Colonic mucosa (tissue), 4 donors: Measurements from ENCODE around the gene S100A1. TPM values are rescaled to one million over a fixed set of nuclear protein-coding genes. Genes with fewer than 3 reads are reported as not detected.

Source experiments
- DNase-seq: peaks from one replicate; pipeline ENCODE4 v3.0.0-alpha.2; 2020
- H3K27ac ChIP-seq: fragments of 200-600 bp; one replicate; pipeline ENCODE4 v1.8.0; 2021
- H3K27me3 ChIP-seq: fragments of 200-600 bp; one replicate; pipeline ENCODE4 v1.8.0; 2021
- H3K36me3 ChIP-seq: fragments of 200-600 bp; one replicate; pipeline ENCODE4 v1.8.0; 2021
- H3K4me1 ChIP-seq: fragments of 200-600 bp; one replicate; pipeline ENCODE4 v1.8.0; 2021; ENCODE audit warnings: mild to moderate bottlenecking
- H3K4me3 ChIP-seq: fragments of 200-600 bp; one replicate; pipeline ENCODE4 v1.8.0; 2021
- H3K9ac ChIP-seq, 2 donors: one replicate each; pipeline ENCODE4 v1.7.0; 2013; ENCODE audit warnings: control low read depth in 2 of 2, low read depth in 2 of 2, low read length in 2 of 2
- H3K9me3 ChIP-seq: fragments of 200-600 bp; one replicate; pipeline ENCODE4 v1.8.0; 2021
- CTCF ChIP-seq: fragments of 200-600 bp; IDR thresholded peaks from one replicate; pipeline ENCODE4 v1.8.0; 2022; ENCODE audit warnings: antibody characterized with exemption, mild to moderate bottlenecking
- intact Hi-C: fragments of 100-400 bp; cut with DNase I; formaldehyde crosslinking; loops from one replicate; pipeline ENCODE4 v1.14.1; 2022
- total RNA-seq, 2 donors: library from RNA; stranded (reverse); fragmentation: NEBNext Ultra II Directional in 1 of 2; extraction: Animal tissue kit (Norgen Biotek cat#: 25700) in 1 of 2; gene quantifications; one replicate each; pipeline ENCODE4 v1.2.1, GENCODE V29; 2021
- donor health status: healthy.
- donor health status: DM: no; HTN: no; CAD: no.
- donor health status: DM: no; HTN: no; CAD: no.

Gene S100A1
- total RNA-seq, 2 donors from 2014 or later = 0.69 to 1.5 TPM

- intact Hi-C loops = loop anchor here (10.0 kb wide), 1 partner anchor 311 kb away; the partner anchor contains the start of gene RAB13
- peaks cover 14% of the 10 kb centered on the region for H3K4me1 ChIP-seq
- peaks cover 8% of the 10 kb centered on the region for H3K27me3 ChIP-seq
- no peak overlapping the region for H3K4me3 ChIP-seq
- H3K9me3 ChIP-seq = no peaks in the 10 kb centered on the region
- H3K9ac ChIP-seq = no peak overlapping the region
- TF ChIP-seq CTCF = no peak
- no peak overlapping the region for H3K27ac ChIP-seq
- H3K36me3 ChIP-seq = no peaks in the 10 kb centered on the region
- no peak for DNase-seq
Observed at GRCh38 chr1:153673511-153673910, 45.3 kb downstream of the S100A1 start.

GRCh38 chr1:153677718-153678518, 49.7 kb downstream of the S100A1 start:
- Histone ChIP-seq H3K9ac (peak overlapping the region in 1 of 2 donors; percentile 58), H3K27me3 (peaks cover 21% of the 10 kb centered on the region), H3K36me3 (no peaks in the 10 kb centered on the region), H3K4me3 (peak overlapping the region; percentile 35), H3K9me3 (no peaks in the 10 kb centered on the region), H3K27ac (no peak overlapping the region), H3K4me1 (peaks cover 15% of the 10 kb centered on the region)
- peak; percentile 49 for DNase-seq
- intact Hi-C loops = loop anchor here (5.0 to 10.0 kb wide), 2 partner anchors 69 to 307 kb away; partner anchors contain the start of gene RAB13
- TF ChIP-seq CTCF = peak; percentile 92

GRCh38 chr1:153678519-153679336, 50.5 kb downstream of the S100A1 start, which contains the start of gene NPR1:
NPR1 (plus strand) TSS chr1:153678688; CDS start chr1:153679109, 421 bp downstream.
- DNase-seq = peak; percentile 39
- TF ChIP-seq CTCF = no peak
- no peak within 1 kb of the TSS for H3K27ac ChIP-seq
- H3K9me3 ChIP-seq = no peaks in the 10 kb centered on the region
- H3K27me3 ChIP-seq = peaks cover 21% of the 10 kb centered on the region
- H3K9ac ChIP-seq = peak within 1 kb of the TSS; percentile 26 to 58
- peak within 1 kb of the TSS; percentile 35 for H3K4me3 ChIP-seq
- H3K36me3 ChIP-seq = no peaks in the 10 kb centered on the region
- intact Hi-C loops = loop anchor here (5.0 to 10.0 kb wide), 2 partner anchors 69 to 306 kb away; partner anchors contain the start of gene RAB13
- peaks cover 15% of the 10 kb centered on the region for H3K4me1 ChIP-seq

- no peak overlapping the region for H3K27ac ChIP-seq
- peaks cover 15% of the 10 kb centered on the region for H3K4me1 ChIP-seq
- no peaks in the 10 kb centered on the region for H3K9me3 ChIP-seq
- intact Hi-C loops = loop anchor here (2.0 to 10.0 kb wide), 3 partner anchors 53 to 305 kb away; partner anchors contain the start of gene RAB13
- TF ChIP-seq CTCF = no peak
- peaks cover 21% of the 10 kb centered on the region for H3K27me3 ChIP-seq
- H3K36me3 ChIP-seq = no peaks in the 10 kb centered on the region
- DNase-seq = no peak
- H3K4me3 ChIP-seq = peak overlapping the region; percentile 35
- H3K9ac ChIP-seq = peak overlapping the region; percentile 26 to 58
Observed at GRCh38 chr1:153679337-153680119, 51.3 kb downstream of the S100A1 start.

GRCh38 chr1:153680120-153680403, 51.8 kb downstream of the S100A1 start:
- DNase-seq = no peak
- peak overlapping the region in 1 of 2 donors; percentile 26 for H3K9ac ChIP-seq
- H3K36me3 ChIP-seq = no peaks in the 10 kb centered on the region
- no peak overlapping the region for H3K4me3 ChIP-seq
- intact Hi-C loops = loop anchor here (2.0 kb wide), 1 partner anchor 53 kb away; no protein-coding TSS in a partner anchor
- no peaks in the 10 kb centered on the region for H3K9me3 ChIP-seq
- H3K27ac ChIP-seq = no peak overlapping the region
- H3K27me3 ChIP-seq = peaks cover 21% of the 10 kb centered on the region
- H3K4me1 ChIP-seq = peaks cover 15% of the 10 kb centered on the region
- no peak for TF ChIP-seq CTCF
